Esophagus squamous epithelium (tissue), 4 donors: ENCODE data around the gene FUT2.

Experiments used
- CTCF ChIP-seq, 6 experiments: fragments of 450-650 bp in 4 of 6; fragments of 200-600 bp in 2 of 6; sonication (generic) in 2 of 6; IDR thresholded peaks; one replicate each; pipeline ENCODE4 v1.5.1; 2016 to 2019; ENCODE audit warnings: antibody characterized with exemption in 6 of 6, mild to moderate bottlenecking in 4 of 6, moderate library complexity in 4 of 6
- POLR2A ChIP-seq, 4 donors: fragments of 450-650 bp; IDR thresholded peaks; one replicate each; pipeline ENCODE4 v1.6.1; 2017; ENCODE audit warnings: antibody characterized with exemption in 4 of 4, mild to moderate bottlenecking in 4 of 4, moderate library complexity in 3 of 4

- TF ChIP-seq CTCF (IDR thresholded peaks at IDR 0.05) (no peak), POLR2A (IDR thresholded peaks at IDR 0.05) (no peak)
These were observed 43.8 kb downstream of the FUT2 start for GRCh38 chr19:48739404-48740163.
